ENCODE data around the gene EIF3L.

The EIF3L gene

GRCh38 chr22:37806409-37807333 is 42.5 kb upstream of the EIF3L start:
- no peak overlapping the region for H3K27ac ChIP-seq (ENCODE audit: low read depth, low read length)

GRCh38 chr22:37807410-37808293 is 41.6 kb upstream of the EIF3L start, which contains the start of gene GCAT:
TSS of gene GCAT (plus strand) at chr22:37807934. CDS start at chr22:37807968, 34 bp downstream.
- H3K27ac ChIP-seq (ENCODE audit: low read depth, low read length), result no peak within 1 kb of the TSS
- no peaks in the 10 kb centered on the region for H3K36me3 ChIP-seq (ENCODE audit: control insufficient read depth, insufficient read depth, low read length)
- H3K9me3 ChIP-seq (ENCODE audit: control insufficient read depth, insufficient read depth, low read length), result no peaks in the 10 kb centered on the region
- peaks cover 54% of the 10 kb centered on the region for H3K27me3 ChIP-seq (ENCODE audit: control insufficient read depth, insufficient read depth, low read length)
- H3K4me1 ChIP-seq (ENCODE audit: control insufficient read depth, insufficient read depth, low read length), result peaks cover 27% of the 10 kb centered on the region
- peak within 1 kb of the TSS; percentile 86 for H3K4me3 ChIP-seq (ENCODE audit: low read depth, low read length)
- peak within 1 kb of the TSS; percentile 65 for H3K9ac ChIP-seq (ENCODE audit: low read depth, low read length)

More at GRCh38 chr22:37806409-37807333, 42.5 kb upstream of the EIF3L start:
- Histone ChIP-seq H3K9ac (ENCODE audit: low read depth, low read length) (no peak overlapping the region), H3K4me3 (ENCODE audit: low read depth, low read length) (peak overlapping the region; percentile 86), H3K27me3 (ENCODE audit: control insufficient read depth, insufficient read depth, low read length) (peaks cover 54% of the 10 kb centered on the region), H3K4me1 (ENCODE audit: control insufficient read depth, insufficient read depth, low read length) (peaks cover 27% of the 10 kb centered on the region), H3K9me3 (ENCODE audit: control insufficient read depth, insufficient read depth, low read length) (no peaks in the 10 kb centered on the region), H3K36me3 (ENCODE audit: control insufficient read depth, insufficient read depth, low read length) (no peaks in the 10 kb centered on the region)

DNA sequence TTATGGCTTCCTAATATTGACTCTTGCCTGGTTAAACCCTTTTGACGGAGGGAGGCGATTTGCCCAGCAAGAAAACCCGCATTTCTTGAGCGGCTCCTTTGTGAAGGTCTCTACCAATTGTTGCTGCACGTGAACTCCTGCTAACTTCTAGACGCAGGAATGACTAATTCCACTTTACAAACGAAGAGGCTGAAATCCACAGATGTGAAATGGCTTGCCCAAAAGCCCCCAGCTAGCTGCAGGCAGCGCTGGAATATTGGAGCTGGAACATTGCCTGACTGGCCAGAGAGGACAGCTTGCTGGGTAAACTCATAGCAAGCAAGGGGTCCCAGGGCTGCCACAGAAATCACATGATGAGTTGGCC is 40.9 kb upstream of the EIF3L start:
- Histone ChIP-seq H3K36me3 (ENCODE audit: control insufficient read depth, insufficient read depth, low read length) (no peaks in the 10 kb centered on the region; the same call in 1 of the 2 replicates), H3K4me3 (ENCODE audit: low read depth, low read length) (peak overlapping the region; percentile 86), H3K9me3 (ENCODE audit: control insufficient read depth, insufficient read depth, low read length) (no peaks in the 10 kb centered on the region), H3K27me3 (ENCODE audit: control insufficient read depth, insufficient read depth, low read length) (peaks cover 49% of the 10 kb centered on the region), H3K27ac (ENCODE audit: low read depth, low read length) (no peak overlapping the region), H3K9ac (ENCODE audit: low read depth, low read length) (peak overlapping the region; percentile 65), H3K4me1 (ENCODE audit: control insufficient read depth, insufficient read depth, low read length) (peaks cover 27% of the 10 kb centered on the region)

- Histone ChIP-seq H3K9me3 (ENCODE audit: control insufficient read depth, insufficient read depth, low read length) (no peaks in the 10 kb centered on the region), H3K4me3 (ENCODE audit: low read depth, low read length) (no peak overlapping the region), H3K4me1 (ENCODE audit: control insufficient read depth, insufficient read depth, low read length) (peaks cover 14% of the 10 kb centered on the region), H3K27me3 (ENCODE audit: control insufficient read depth, insufficient read depth, low read length) (peaks cover 34% of the 10 kb centered on the region), H3K36me3 (ENCODE audit: control insufficient read depth, insufficient read depth, low read length) (peaks cover 3% of the 10 kb centered on the region), H3K9ac (ENCODE audit: low read depth, low read length) (no peak overlapping the region), H3K27ac (ENCODE audit: low read depth, low read length) (no peak overlapping the region)
Measured at GRCh38 chr22:37809672-37810333, 39.4 kb upstream of the EIF3L start.

- no peaks in the 10 kb centered on the region; the same call in 1 of the 2 replicates for H3K4me1 ChIP-seq (ENCODE audit: control insufficient read depth, insufficient read depth, low read length)
- H3K4me3 ChIP-seq (ENCODE audit: low read depth, low read length), result no peak overlapping the region
- H3K27ac ChIP-seq (ENCODE audit: low read depth, low read length), result no peak overlapping the region
- no peak overlapping the region for H3K9ac ChIP-seq (ENCODE audit: low read depth, low read length)
- peaks cover 19% of the 10 kb centered on the region for H3K27me3 ChIP-seq (ENCODE audit: control insufficient read depth, insufficient read depth, low read length)
- H3K9me3 ChIP-seq (ENCODE audit: control insufficient read depth, insufficient read depth, low read length), result no peaks in the 10 kb centered on the region
- H3K36me3 ChIP-seq (ENCODE audit: control insufficient read depth, insufficient read depth, low read length), result peaks cover 18% of the 10 kb centered on the region
Measured at GRCh38 chr22:37811867-37812266, 37.4 kb upstream of the EIF3L start.

DNA sequence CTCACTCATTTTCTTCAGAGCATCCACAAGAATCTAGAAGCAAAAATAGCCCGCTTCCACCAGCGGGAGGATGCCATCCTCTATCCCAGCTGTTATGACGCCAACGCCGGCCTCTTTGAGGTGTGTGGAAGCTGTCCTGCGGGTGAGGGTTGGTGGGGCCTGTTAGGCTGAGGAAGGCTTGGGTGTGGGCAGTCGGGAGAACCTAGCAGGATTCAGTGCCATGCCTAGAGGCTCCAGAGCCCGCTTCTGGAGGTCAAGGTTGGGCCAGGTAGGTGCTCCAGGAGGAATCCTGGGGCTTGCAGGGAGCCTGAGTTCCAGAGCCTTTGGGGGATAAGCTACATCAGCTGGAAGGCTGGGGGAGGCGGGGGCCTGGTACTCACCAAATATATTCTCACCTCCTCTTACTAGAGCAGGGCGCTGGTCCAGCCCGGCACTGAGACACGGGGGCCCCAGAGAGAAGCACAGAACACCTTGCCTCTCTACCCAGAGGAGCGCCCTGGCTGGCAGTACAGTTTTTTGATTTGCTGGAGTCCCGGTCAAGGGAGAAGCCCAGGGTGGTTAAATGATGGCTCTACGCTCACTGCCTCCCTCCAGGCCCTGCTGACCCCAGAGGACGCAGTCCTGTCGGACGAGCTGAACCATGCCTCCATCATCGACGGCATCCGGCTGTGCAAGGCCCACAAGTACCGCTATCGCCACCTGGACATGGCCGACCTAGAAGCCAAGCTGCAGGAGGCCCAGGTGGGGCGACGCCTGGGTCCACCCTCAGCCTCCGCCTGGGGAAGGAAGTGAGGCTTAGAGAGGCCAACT is 36.1 kb upstream of the EIF3L start:
- no peak overlapping the region for H3K27ac ChIP-seq (ENCODE audit: low read depth, low read length)
- H3K9me3 ChIP-seq (ENCODE audit: control insufficient read depth, insufficient read depth, low read length), result no peaks in the 10 kb centered on the region

DNA sequence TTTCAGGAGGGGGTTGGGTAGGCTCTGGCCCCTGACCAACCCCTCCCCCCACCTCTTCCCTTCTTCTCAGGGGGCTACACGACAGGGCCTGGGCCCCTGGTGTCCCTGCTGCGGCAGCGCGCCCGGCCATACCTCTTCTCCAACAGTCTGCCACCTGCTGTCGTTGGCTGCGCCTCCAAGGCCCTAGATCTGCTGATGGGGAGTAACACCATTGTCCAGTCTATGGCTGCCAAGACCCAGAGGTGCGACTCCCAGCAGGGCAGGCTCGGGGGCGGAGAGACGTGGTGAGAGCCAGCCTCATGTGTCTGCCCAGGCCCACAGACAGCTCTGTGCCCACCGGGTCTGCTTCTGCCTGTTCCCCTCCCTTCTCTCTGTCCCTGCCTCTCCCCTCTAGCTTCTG is 33.6 kb upstream of the EIF3L start:
- Histone ChIP-seq H3K27me3 (ENCODE audit: control insufficient read depth, insufficient read depth, low read length) (peaks cover 22% of the 10 kb centered on the region), H3K36me3 (ENCODE audit: control insufficient read depth, insufficient read depth, low read length) (peaks cover 18% of the 10 kb centered on the region), H3K9me3 (ENCODE audit: control insufficient read depth, insufficient read depth, low read length) (no peaks in the 10 kb centered on the region), H3K4me1 (ENCODE audit: control insufficient read depth, insufficient read depth, low read length) (peaks cover 3% of the 10 kb centered on the region; the same call in 1 of the 2 replicates), H3K9ac (ENCODE audit: low read depth, low read length) (no peak overlapping the region), H3K4me3 (ENCODE audit: low read depth, low read length) (no peak overlapping the region), H3K27ac (ENCODE audit: low read depth, low read length) (no peak overlapping the region)

More for the DNA sequence above, 36.1 kb upstream of the EIF3L start:
- Histone ChIP-seq H3K36me3 (ENCODE audit: control insufficient read depth, insufficient read depth, low read length) (peaks cover 18% of the 10 kb centered on the region), H3K27me3 (ENCODE audit: control insufficient read depth, insufficient read depth, low read length) (peaks cover 14% of the 10 kb centered on the region), H3K9ac (ENCODE audit: low read depth, low read length) (no peak overlapping the region), H3K4me1 (ENCODE audit: control insufficient read depth, insufficient read depth, low read length) (no peaks in the 10 kb centered on the region; the same call in 1 of the 2 replicates), H3K4me3 (ENCODE audit: low read depth, low read length) (no peak overlapping the region)

GRCh38 chr22:37816543-37817180 is 32.6 kb upstream of the EIF3L start:
- Histone ChIP-seq H3K27me3 (ENCODE audit: control insufficient read depth, insufficient read depth, low read length) (peaks cover 23% of the 10 kb centered on the region), H3K4me1 (ENCODE audit: control insufficient read depth, insufficient read depth, low read length) (peaks cover 3% of the 10 kb centered on the region; the same call in 1 of the 2 replicates), H3K27ac (ENCODE audit: low read depth, low read length) (no peak overlapping the region), H3K9me3 (ENCODE audit: control insufficient read depth, insufficient read depth, low read length) (no peaks in the 10 kb centered on the region), H3K36me3 (ENCODE audit: control insufficient read depth, insufficient read depth, low read length) (peaks cover 18% of the 10 kb centered on the region), H3K4me3 (ENCODE audit: low read depth, low read length) (no peak overlapping the region), H3K9ac (ENCODE audit: low read depth, low read length) (no peak overlapping the region)

DNA sequence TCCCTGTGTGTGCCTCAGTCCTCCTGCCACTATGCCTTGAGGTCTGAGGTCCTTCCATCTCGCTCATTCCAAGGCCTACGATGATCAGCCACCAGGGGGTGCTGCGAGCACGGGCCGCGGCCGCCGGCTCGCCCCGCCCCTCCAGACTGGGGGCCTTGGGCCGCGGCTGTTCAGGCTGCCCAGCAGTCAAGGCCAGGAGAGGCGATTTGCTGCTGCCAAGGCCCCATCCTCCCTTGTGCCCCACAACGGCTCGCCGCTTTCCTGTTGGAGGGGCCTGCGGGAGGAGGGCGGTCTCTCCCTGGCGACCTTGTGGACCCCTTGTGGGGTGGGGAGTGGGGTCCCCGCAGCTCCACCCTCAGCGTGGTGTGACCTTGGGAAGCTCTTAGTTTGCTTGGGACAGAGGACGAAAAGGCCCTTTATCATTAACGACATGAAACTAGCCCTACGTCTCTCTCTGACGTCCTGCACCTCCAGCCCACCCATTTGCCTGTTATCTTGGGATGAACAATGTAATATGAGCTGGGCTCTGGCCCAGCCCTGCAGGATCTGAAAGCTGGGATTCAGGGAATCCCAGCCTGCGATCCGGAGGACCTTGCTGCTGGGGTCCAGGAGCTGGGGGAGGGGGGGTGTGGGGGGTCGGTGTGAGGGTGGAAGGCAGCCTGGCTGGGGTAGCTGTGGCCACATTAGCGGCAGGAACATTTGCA is 31.4 kb upstream of the EIF3L start:
- H3K4me3 ChIP-seq (ENCODE audit: low read depth, low read length), result peak overlapping the region; percentile 55
- no peaks in the 10 kb centered on the region for H3K9me3 ChIP-seq (ENCODE audit: control insufficient read depth, insufficient read depth, low read length)

More for the DNA sequence above, 31.4 kb upstream of the EIF3L start:
- Histone ChIP-seq H3K4me1 (ENCODE audit: control insufficient read depth, insufficient read depth, low read length) (peaks cover 13% of the 10 kb centered on the region), H3K9ac (ENCODE audit: low read depth, low read length) (peak overlapping the region; percentile 58; the same call in 1 of the 2 replicates), H3K27ac (ENCODE audit: low read depth, low read length) (peak overlapping the region; percentile 79), H3K27me3 (ENCODE audit: control insufficient read depth, insufficient read depth, low read length) (peaks cover 27% of the 10 kb centered on the region), H3K36me3 (ENCODE audit: control insufficient read depth, insufficient read depth, low read length) (peaks cover 18% of the 10 kb centered on the region)
